ENCODE results near the gene HUS1. TPM values are rescaled to one million over a fixed set of nuclear protein-coding genes. Genes with fewer than 3 reads are reported as not detected.

Gene HUS1
- total RNA-seq, 4 donors from 2014 or later = 18.3 to 33.0 (median 23.0) TPM

- no peak for DNase-seq
- in situ Hi-C loops (cut with MboI; ENCODE audit: low sequenced_read_pairs in 4 of 4) (no loop called here), intact Hi-C loops (cut with DNase I; ENCODE audit: low total_unique reads) (no loop called here)
- Histone ChIP-seq H3K9me3 (no peaks in the 10 kb centered on the region), H3K27ac (no peak overlapping the region), H3K36me3 (no peaks in the 10 kb centered on the region), H3K4me3 (no peak overlapping the region), H3K4me1 (no peaks in the 10 kb centered on the region), H3K27me3 (no peaks in the 10 kb centered on the region)
- TF ChIP-seq CTCF (IDR thresholded peaks at IDR 0.05 in 4 of 5, conservative IDR thresholded peaks at IDR 0.05 in 1 of 5) (no peak), POLR2A (IDR thresholded peaks at IDR 0.05) (no peak)
- no peak for ATAC-seq
These were observed 37.2 kb upstream of the HUS1 start for GRCh38 chr7:48016641-48017040.

- TF ChIP-seq CTCF (IDR thresholded peaks at IDR 0.05 in 4 of 5, conservative IDR thresholded peaks at IDR 0.05 in 1 of 5) (no peak), POLR2A (IDR thresholded peaks at IDR 0.05) (no peak)
- DNase-seq (no peak), ATAC-seq (no peak)
- Histone ChIP-seq H3K9me3 (no peaks in the 10 kb centered on the region), H3K27me3 (no peaks in the 10 kb centered on the region), H3K4me1 (no peaks in the 10 kb centered on the region), H3K36me3 (no peaks in the 10 kb centered on the region), H3K4me3 (no peak overlapping the region), H3K27ac (no peak overlapping the region)
- intact Hi-C loops (cut with DNase I; ENCODE audit: low total_unique reads) = no loop called here
- in situ Hi-C loops (cut with MboI; ENCODE audit: low sequenced_read_pairs in 4 of 4) = no loop called here
These were observed 32.5 kb upstream of the HUS1 start for GRCh38 chr7:48011951-48012350.

GRCh38 chr7:48011323-48011722, 31.9 kb upstream of the HUS1 start:
- no peaks in the 10 kb centered on the region for H3K36me3 ChIP-seq
- H3K4me1 ChIP-seq = no peaks in the 10 kb centered on the region
- DNase-seq (no peak), ATAC-seq (no peak)
- no peak for TF ChIP-seq CTCF (IDR thresholded peaks at IDR 0.05 in 4 of 5, conservative IDR thresholded peaks at IDR 0.05 in 1 of 5)
- no peak for TF ChIP-seq POLR2A (IDR thresholded peaks at IDR 0.05)
- no peak overlapping the region for H3K4me3 ChIP-seq
- no peak overlapping the region for H3K27ac ChIP-seq
- no peaks in the 10 kb centered on the region for H3K27me3 ChIP-seq
- in situ Hi-C loops (cut with MboI; ENCODE audit: low sequenced_read_pairs in 4 of 4) (no loop called here), intact Hi-C loops (cut with DNase I; ENCODE audit: low total_unique reads) (no loop called here)
- H3K9me3 ChIP-seq = no peaks in the 10 kb centered on the region

GRCh38 chr7:48009954-48010353, 30.5 kb upstream of the HUS1 start:
- Histone ChIP-seq H3K4me3 (no peak overlapping the region), H3K36me3 (no peaks in the 10 kb centered on the region), H3K9me3 (no peaks in the 10 kb centered on the region), H3K4me1 (no peaks in the 10 kb centered on the region), H3K27me3 (no peaks in the 10 kb centered on the region), H3K27ac (no peak overlapping the region)
- ATAC-seq (no peak), DNase-seq (no peak)
- in situ Hi-C loops (cut with MboI; ENCODE audit: low sequenced_read_pairs in 4 of 4) = no loop called here
- TF ChIP-seq POLR2A (IDR thresholded peaks at IDR 0.05) (no peak), CTCF (IDR thresholded peaks at IDR 0.05 in 4 of 5, conservative IDR thresholded peaks at IDR 0.05 in 1 of 5) (no peak)
- intact Hi-C loops (cut with DNase I; ENCODE audit: low total_unique reads) = no loop called here

- Histone ChIP-seq H3K4me3 (no peak overlapping the region), H3K9me3 (no peaks in the 10 kb centered on the region), H3K27ac (no peak overlapping the region), H3K4me1 (no peaks in the 10 kb centered on the region), H3K27me3 (no peaks in the 10 kb centered on the region), H3K36me3 (no peaks in the 10 kb centered on the region)
- ATAC-seq (no peak), DNase-seq (no peak)
- intact Hi-C loops (cut with DNase I; ENCODE audit: low total_unique reads) = no loop called here
- in situ Hi-C loops (cut with MboI; ENCODE audit: low sequenced_read_pairs in 4 of 4) = no loop called here
- TF ChIP-seq CTCF (IDR thresholded peaks at IDR 0.05 in 4 of 5, conservative IDR thresholded peaks at IDR 0.05 in 1 of 5) = no peak
- no peak for TF ChIP-seq POLR2A (IDR thresholded peaks at IDR 0.05)
These were observed 29.8 kb upstream of the HUS1 start for GRCh38 chr7:48009257-48009656.
